HG03064 (cell line): Measurements from ENCODE around the gene GGA2.
"Not testable (repeated sequence)": the region's sequence is repeated elsewhere in the genome, so short reads cannot be mapped to it uniquely, and the experiment has no call there.

ENCODE experiments used
- ATAC-seq: cut with Tn5 transposase; IDR thresholded peaks from one replicate; pipeline ENCODE4 v1.9.1; 2021; ENCODE audit warnings: low read depth; ENCODE audit not compliant: unreplicated experiment

Gene GGA2

GRCh38 chr16:23480257-23480656 is 30.0 kb downstream of the GGA2 start:
- ATAC-seq = no peak

DNA sequence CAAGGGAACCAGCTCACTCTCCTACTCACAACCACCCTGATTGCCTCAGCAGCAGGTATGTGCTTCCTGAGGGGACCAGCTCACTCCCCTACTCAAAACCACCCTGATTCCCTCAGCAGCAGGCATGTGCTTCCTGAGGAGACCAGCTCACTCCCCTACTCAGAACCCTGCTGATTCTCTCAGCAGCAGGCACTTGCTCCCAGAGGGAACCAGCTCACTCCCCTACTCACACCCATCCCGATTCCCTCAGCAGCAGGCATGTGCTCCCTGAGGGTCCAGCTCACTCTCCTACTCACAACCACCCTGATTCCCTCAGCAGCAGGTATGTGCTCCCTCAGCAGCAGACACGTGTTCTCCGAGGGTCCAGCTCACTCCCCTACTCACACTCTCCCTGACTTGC is 31.2 kb downstream of the GGA2 start:
- no peak for ATAC-seq

- ATAC-seq = no peak
Observed at GRCh38 chr16:23478566-23478965, 31.7 kb downstream of the GGA2 start.

DNA sequence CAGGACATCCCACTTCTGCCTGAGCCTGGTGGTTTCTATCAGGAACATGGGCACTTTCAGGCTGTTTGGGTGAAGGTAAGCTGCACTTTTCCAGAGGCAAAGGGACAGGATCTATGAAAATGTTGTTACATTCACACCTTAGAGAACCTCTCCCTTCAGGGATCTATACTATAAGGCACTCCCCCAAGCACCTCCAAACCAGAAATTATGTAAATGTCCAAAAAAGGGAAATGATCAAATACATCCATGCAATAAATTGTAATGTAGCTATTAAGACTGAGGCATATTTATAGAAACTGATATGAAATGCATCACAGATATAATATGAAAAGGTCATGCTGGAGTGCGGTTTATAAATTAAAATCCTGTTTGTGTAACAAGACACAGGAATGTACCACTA is 34.0 kb downstream of the GGA2 start:
- no peak for ATAC-seq

GRCh38 chr16:23469814-23470213 is 40.5 kb downstream of the GGA2 start:
- no peak for ATAC-seq

DNA sequence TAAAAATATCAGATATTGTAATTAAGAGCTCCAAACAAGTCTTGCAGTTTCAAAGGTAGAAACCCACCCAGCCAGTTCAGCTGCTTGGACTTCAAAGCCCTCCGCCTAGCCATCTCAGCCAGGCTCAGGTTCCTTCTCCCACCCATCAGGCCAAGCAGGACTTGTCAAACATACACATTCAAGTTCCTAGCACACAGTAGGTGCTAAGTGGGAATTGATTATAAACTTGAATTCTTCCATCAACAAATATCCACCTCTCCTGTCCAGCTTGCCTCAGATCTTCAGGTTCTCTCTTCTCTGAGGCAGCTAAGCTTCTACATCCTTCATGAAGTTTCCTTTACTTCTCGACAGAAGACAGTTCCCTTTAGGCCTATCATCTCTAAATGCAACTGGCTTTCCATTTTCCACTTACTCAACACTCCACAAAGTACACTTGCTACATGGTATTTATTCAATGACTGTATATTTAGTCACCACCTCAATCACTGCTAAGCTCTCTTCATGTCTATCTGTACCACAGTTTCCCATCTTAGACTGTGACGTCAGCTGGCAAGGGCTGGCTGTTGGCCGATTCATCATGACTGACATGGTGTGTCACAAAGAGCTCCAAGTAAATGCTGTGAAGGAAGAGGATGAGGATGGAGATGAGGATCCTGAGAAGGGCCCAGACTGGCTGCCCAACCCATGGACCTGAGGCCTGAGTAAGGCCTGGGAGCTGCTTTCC is 44.0 kb downstream of the GGA2 start:
- ATAC-seq = no peak

DNA sequence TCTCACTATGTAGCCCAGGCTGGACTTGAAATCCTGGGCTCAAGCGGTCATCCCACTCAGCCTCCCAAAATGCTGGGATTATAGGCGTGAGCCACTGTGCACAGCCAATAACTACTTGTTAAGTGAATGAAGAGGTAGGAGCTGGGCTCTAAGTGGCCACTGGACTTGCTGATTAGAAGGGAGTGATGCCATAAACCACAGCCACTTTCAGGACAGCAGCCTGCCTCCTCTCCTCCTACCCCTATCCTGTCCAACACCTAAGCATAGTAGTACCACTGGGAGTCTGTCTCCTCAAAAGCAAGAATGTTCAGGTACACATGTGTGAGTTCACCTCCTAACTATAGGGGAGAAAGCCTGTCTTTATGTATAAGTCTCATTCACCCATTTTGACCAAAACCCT is 45.1 kb downstream of the GGA2 start:
- no peak for ATAC-seq

GRCh38 chr16:23464196-23464595 is 46.1 kb downstream of the GGA2 start:
- no peak for ATAC-seq

- ATAC-seq = not testable (repeated sequence)
Observed at GRCh38 chr16:23462994-23463393, 47.3 kb downstream of the GGA2 start.

DNA sequence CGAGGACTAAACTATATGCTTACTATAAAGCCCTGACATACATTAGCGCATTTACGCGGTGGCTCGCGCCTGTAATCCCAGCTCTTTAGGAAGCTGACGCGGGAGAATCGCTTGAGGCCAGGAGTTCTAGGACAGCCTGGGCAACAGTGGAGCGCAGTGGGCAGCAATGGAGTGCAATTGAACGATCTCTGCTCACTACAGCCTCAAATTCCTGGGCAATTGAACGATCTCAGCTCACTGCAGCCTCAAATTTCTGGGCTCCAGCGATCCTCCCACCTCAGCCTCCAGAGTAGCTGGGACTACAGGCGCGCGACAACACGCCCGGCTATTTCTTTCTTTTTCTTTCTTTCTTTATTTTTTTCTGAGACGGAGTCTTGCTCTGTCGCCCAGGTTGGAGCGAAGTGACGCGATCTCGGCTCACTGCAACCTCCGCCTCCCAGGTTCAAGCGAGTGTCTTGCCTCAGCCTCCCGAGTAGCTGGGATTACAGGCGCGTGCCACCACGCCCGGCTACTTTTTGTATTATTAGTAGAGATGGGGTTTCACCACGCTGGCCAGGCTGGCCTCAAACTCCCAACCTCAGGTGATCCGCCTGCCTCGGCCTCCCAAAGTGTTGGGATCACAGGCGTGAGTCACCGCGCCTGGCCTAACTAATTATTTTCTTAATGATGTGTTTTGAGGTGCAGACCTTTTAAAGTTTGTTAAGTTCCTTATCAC is 56.8 kb downstream of the GGA2 start:
- no peak for ATAC-seq

DNA sequence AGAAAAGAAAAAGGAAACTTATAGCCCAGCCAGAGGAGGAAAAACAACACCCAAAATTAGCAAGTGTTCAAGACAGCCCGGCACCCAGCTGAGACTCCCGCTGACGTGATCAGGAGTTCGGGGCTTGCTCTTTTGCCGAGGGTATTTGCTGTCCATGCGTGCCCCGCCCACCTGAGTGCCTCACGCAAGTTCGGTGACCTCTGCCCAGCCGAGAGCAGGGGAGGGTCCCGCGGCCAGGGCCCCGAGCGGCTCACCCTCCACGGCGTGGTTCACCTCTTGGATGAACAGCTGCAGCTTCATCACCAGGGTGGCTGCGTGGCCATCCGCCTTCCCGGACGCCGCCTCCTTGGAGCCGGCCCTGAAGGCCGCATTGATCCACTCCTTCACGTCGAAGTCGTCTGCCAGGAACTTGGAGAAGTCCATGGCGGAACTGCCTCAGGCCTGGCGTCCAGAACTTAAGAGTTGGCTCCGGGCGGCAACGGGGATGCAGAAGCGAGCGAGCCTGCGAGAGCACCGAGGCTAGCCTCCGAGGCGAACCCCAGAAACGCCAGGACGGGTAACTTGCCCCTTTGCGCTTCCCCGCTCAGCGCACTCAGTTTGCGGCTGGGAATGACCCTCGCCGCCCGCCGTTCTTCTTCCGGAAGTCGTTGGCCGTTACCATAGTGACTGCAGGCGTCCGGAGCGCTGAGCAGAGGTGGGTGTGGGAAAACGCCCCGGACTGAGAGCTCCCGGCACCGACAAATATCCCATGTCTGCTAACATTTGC is 57.5 kb downstream of the GGA2 start, which contains the start of gene COG7:
COG7 (minus strand) TSS at position 618 of the 766 bp plus-strand sequence; CDS start at position 423, 195 bp downstream.
- ATAC-seq = peak; percentile 82

GRCh38 chr16:23452221-23452571 is 58.1 kb downstream of the GGA2 start:
- ATAC-seq = no peak

- ATAC-seq = no peak
Observed at GRCh38 chr16:23448392-23448791, 61.9 kb downstream of the GGA2 start.

DNA sequence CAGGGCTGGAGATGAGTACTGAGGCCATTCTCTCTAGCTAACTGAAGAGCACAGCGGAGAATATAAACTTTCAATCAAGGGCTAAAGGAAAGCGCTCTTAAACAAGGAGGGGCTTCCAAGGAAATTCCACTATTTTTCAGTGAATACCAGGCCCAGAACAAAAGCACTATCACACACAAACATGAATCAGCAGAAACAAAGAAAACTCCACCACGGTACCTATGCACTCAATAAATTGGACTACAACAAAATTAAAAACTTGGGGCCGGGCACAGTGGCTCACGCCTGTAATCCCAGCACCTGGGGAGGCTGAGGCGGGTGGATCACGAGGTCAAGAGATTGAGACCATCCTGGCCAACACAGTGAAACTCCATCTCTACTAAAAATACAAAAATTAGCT is 72.8 kb downstream of the GGA2 start:
- ATAC-seq = not testable (repeated sequence)

- ATAC-seq = no peak
Observed at GRCh38 chr16:23436951-23437350, 73.3 kb downstream of the GGA2 start.

DNA sequence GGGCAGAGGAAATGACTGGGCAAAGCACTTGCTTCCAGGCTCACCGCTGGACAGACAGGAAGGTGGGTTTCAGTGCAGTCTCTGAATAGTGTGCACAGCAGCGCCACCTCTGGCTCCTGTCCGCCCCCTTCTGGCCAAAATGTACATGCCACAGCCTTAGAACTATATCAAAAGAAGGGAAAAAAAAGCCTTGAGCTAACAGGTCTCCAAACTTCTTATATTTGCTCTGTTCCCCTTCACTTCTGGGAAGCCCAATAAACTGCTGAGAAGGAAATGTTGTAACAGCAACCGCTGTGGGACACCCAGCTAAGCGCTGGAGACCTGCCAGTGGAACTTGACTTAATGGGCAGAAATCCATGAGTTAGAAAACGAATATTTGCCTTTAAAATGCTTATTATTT is 74.8 kb downstream of the GGA2 start:
- ATAC-seq = no peak

DNA sequence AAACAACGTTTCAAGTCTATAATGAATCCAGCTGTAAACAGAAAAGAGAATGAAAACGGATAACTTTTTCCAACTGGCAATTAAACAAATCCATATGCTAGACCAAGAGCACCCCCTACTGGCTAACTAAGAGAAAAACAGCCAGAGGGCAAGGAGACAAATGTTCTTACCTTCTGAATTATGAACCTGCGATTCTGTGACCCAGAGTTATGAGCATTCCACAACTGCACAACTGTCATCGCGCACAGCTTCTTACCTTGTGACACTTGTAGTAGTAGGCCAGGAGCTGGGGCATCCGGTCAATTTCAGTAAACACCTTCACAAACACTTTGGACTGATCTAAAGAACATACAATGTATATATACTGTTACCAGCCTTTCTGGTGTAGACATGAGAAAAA is 75.9 kb downstream of the GGA2 start:
- ATAC-seq = no peak

DNA sequence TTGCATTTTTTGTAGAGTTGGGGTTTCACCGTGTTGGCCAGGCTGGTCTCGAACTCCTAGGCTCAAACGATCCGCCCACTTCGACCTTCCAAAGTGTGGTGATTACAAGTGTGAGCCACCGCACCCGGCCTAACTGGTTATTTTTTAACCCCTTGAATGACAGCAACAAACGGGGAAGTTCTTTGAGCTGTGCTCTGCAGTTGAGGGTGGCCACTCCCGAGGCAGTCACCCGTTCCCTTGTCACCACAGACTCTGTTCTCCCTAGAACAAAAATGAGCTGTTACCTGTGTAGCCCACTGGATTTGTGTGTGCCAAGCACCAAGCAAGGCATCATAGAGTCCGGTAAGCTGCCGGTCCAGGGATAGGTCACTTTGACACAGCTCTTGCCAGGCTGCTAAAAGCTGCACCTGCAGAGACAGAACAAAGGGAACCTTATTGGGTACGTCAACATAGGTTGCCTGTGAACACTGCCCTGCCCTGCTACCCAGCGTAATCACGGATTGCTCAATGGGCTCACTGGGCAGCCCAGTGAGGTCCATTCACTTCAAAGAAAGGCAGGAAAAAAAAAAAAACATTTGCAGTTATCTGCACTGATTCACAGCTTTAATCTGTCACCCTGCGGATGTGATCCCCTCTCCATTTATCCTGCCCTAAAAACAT is 76.9 kb downstream of the GGA2 start:
- ATAC-seq = no peak

- no peak for ATAC-seq
Observed at GRCh38 chr16:23432176-23433128, 77.8 kb downstream of the GGA2 start.

DNA sequence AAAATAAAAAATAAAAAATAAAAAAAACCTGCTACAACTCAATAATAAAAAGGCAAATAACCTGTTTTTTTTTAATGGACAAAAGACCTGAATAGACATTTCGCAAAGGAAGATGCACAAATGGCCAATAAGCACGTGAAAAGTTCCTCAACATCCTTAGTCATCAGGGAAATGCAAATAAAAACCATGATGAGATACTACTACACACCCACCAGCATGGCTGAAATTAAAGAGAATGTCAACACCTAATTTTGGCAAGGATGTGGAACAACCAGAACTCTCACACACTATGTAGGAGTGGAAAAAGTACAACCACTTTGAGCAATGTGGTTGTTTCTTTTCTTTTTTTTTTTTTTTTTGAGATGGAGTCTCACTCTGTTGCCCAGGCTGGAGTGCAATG is 81.9 kb downstream of the GGA2 start:
- ATAC-seq = no peak
